Activated CD4-positive, alpha-beta memory T cell treated with anti-CD3 and anti-CD28 coated beads, Interleukin-2, amount 10 ng/mL, durations not matched to agents 7 days and 5 days (primary cell): ENCODE results near the gene CBY3. TPM values are rescaled to one million over a fixed set of nuclear protein-coding genes. Genes with fewer than 3 reads are reported as not detected.
"Not testable (repeated sequence)": the region's sequence is repeated elsewhere in the genome, so short reads cannot be mapped to it uniquely, and the experiment has no call there.

Experiments
- CTCF ChIA-PET: fragments of 350-600 bp; sonication (Branson Sonifier 250); formaldehyde crosslinking; loops from one replicate; lab custom pipeline; 2021; ENCODE audit warnings: antibody characterized with exemption, inconsistent platforms; lab: Charles Lee
- POLR2A ChIA-PET: fragments of 350-600 bp; sonication (Branson Sonifier 250); formaldehyde crosslinking; loops from one replicate; lab custom pipeline; 2021; ENCODE audit warnings: antibody characterized with exemption; lab: Charles Lee
- DNase-seq: peaks from one replicate; pipeline ENCODE4 v3.0.0-alpha.2; 2020
- H3K27ac Mint-ChIP-seq: one replicate; pipeline ENCODE4 v1.8.0; 2021; ENCODE audit warnings: mild to moderate bottlenecking, mixed read lengths
- H3K27me3 Mint-ChIP-seq: one replicate; pipeline ENCODE4 v1.8.0; 2021; ENCODE audit warnings: mixed read lengths
- H3K36me3 Mint-ChIP-seq: one replicate; pipeline ENCODE4 v1.8.0; 2021; ENCODE audit warnings: low read depth, mixed read lengths
- H3K4me1 Mint-ChIP-seq: one replicate; pipeline ENCODE4 v1.8.0; 2021; ENCODE audit warnings: mixed read lengths
- H3K4me3 Mint-ChIP-seq: one replicate; pipeline ENCODE4 v1.8.0; 2021; ENCODE audit warnings: mild to moderate bottlenecking, mixed read lengths
- H3K9me3 Mint-ChIP-seq: one replicate; pipeline ENCODE4 v1.8.0; 2021; ENCODE audit warnings: mixed read lengths
- total RNA-seq, 2 experiments: library from RNA; stranded (reverse); gene quantifications; one replicate each; pipeline ENCODE4 v1.2.3, GENCODE V29; 2021

Gene CBY3
- total RNA-seq, 2 experiments from 2014 or later = 0.68 TPM; not detected in 1

DNA sequence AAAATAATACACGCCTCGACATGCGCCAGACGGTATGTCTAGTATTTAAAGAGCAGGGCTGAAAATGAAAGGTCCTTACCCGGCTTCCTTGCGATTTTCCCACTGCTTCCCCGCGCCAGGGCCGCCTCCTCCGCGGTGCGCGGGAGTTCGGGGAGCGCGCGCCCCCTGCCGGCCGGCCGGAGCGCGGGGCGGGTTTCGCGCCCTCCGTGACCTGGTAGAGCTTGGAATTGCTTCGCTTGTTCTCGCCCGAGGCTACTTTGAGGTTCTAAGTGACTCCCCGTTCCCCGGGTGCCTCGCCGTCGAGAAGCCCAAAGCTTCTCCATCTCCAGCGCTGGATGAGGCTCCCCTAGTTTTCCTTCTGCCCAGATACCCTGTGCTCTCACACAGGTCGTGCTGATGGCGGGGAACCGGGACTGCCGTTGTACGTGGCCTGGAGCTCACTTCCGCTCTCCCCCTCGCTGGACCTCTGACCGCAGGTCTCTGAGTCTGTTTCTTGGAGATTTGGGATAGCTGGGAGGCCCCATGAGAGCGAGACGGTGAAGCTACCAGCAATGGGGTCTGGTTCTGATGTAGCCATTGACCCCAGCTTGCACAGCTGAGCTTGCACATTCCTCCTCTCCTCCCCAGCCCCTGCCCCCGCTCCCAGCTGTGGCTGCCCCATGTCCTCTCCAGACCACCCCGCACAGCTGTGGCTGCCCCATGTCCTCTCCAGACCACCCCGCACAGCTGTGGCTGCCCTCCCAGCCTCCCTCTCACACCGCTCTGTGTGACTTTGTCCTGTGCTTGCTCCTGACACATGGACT, 46.3 kb downstream of the CBY3 start:
- not testable (repeated sequence) for DNase-seq

DNA sequence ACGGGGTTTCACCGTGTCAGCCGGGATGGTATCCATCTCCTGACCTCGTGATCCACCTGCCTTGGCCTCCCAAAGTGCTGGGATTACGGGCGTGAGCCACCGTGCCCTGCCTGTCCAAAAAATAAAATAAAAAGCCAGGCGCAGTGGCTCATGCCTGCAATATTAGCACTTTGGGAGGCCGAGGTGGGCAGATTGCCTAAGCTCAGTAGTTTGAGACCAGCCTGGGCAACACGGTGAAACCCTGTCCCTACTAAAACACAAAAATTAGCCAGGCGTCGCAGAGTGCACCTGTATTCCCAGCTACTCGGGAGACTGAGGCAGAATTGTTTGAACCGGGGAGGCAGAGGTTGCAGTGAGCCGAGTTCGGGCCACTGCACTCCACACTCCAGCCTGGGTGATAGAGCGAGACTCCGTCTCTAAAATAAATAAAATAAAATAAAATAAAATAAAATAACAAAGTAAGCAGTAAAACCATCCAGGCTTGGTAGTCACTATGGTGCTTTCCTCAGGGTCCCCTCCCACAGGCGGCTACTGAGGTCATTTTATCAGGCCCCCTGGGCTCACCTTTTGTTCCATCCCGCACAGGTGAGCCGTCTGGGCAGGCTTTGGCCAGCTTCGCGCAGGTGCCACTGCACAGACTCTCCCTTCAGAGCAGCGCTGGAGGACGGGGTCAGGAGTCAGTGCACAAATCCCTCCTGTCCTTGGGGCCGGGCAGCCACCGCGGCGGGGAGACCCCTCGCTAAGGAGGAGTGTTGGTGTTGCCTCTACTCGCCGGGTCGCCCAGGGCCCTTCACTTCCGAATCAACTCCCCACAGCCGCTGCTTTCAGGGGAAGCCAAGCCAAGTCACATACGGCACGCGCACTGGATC, 47.1 kb downstream of the CBY3 start:
- H3K27ac Mint-ChIP-seq, H3K4me1 Mint-ChIP-seq, H3K36me3 Mint-ChIP-seq, H3K27me3 Mint-ChIP-seq, DNase-seq, H3K9me3 Mint-ChIP-seq: not testable (repeated sequence)
- CTCF ChIA-PET = interaction anchor here (0.7 to 1.7 kb wide), 2 partner anchors 10 to 45 kb away, joined by 7 to 11 read pairs; partner anchors contain the start of gene HNRNPH1
- H3K4me3 Mint-ChIP-seq = peak overlapping the region; percentile 44
- POLR2A ChIA-PET = interaction anchor here (2.2 kb wide), 1 partner anchor 10 kb away, joined by 25 read pairs; the partner anchor contains the start of gene HNRNPH1

More for the DNA sequence above, 46.3 kb downstream of the CBY3 start:
- H3K4me1 Mint-ChIP-seq, H3K27ac Mint-ChIP-seq, CTCF ChIA-PET, H3K4me3 Mint-ChIP-seq, H3K36me3 Mint-ChIP-seq, H3K9me3 Mint-ChIP-seq, H3K27me3 Mint-ChIP-seq: not testable (repeated sequence)
- POLR2A ChIA-PET = interaction anchor here (2.2 kb wide), 1 partner anchor 10 kb away, joined by 25 read pairs; the partner anchor contains the start of gene HNRNPH1

Other genes starting within 250 kb of the CBY3 start
- 10 to 100 TPM; 36.1 to 39.1 TPM for gene RUFY1, start 130.5 kb downstream of the CBY3 start, total RNA-seq
- 100 to 1,000 TPM; 675 to 699 TPM for gene HNRNPH1, start 57.4 kb downstream of the CBY3 start, total RNA-seq
- 100 to 1,000 TPM; 418 to 428 TPM for gene CANX, start 17.9 kb upstream of the CBY3 start, total RNA-seq
- 10 to 100 TPM; 33.3 to 35.2 TPM for gene MAML1, start 51.8 kb upstream of the CBY3 start, total RNA-seq
- 1 to 10 TPM; 2.1 to 3.3 TPM for gene LTC4S, start 113.0 kb upstream of the CBY3 start, total RNA-seq
- gene MGAT4B, start 125.8 kb upstream of the CBY3 start, total RNA-seq = 10 to 100 TPM; 94.8 to 95.7 TPM
- gene SQSTM1, start 139.9 kb upstream of the CBY3 start, total RNA-seq = 100 to 1,000 TPM; 178 to 183 TPM
- gene MRNIP, start 177.8 kb upstream of the CBY3 start, total RNA-seq = 10 to 100 TPM; 17.0 to 19.5 TPM
- gene TBC1D9B, start 226.9 kb upstream of the CBY3 start, total RNA-seq = 10 to 100 TPM; 64.1 to 69.2 TPM